HG03280 (cell line): ENCODE measurements around the gene TBC1D21.
"Not testable (repeated sequence)": the region's sequence is repeated elsewhere in the genome, so short reads cannot be mapped to it uniquely, and the experiment has no call there.

Experiments used
- ATAC-seq: cut with Tn5 transposase; IDR thresholded peaks from one replicate; pipeline ENCODE4 v1.9.1; 2021; ENCODE audit warnings: mild to moderate bottlenecking, moderate library complexity; ENCODE audit not compliant: unreplicated experiment

Gene TBC1D21

GRCh38 chr15:73927476-73928240 is 54.3 kb downstream of the TBC1D21 start:
- no peak for ATAC-seq

DNA sequence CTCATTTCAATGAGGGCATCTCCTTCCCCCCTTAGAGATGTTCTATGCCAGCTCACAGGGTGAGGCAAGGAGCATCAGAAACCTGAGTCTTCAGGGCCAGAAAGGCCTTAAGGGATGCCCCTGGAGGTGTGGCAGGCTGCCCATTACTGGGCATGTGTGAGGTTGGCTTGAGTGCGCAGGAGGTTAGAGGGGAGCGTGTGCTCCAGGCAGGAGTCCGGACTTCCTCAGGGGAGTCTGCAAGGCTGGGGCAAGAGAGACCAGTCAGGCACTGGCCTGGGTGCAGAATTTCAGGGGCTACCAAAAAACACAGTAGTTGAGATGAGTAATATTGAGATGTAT is 54.8 kb downstream of the TBC1D21 start:
- ATAC-seq: no peak

- no peak for ATAC-seq
Measured at GRCh38 chr15:73928971-73929627, 55.7 kb downstream of the TBC1D21 start.

- no peak for ATAC-seq
Measured at GRCh38 chr15:73930371-73930770, 57.0 kb downstream of the TBC1D21 start.

- no peak for ATAC-seq
Measured at GRCh38 chr15:73930790-73931281, 57.5 kb downstream of the TBC1D21 start.

GRCh38 chr15:73931441-73931840 is 58.1 kb downstream of the TBC1D21 start:
- ATAC-seq: no peak

GRCh38 chr15:73932381-73933191 is 59.2 kb downstream of the TBC1D21 start:
- ATAC-seq: no peak

DNA sequence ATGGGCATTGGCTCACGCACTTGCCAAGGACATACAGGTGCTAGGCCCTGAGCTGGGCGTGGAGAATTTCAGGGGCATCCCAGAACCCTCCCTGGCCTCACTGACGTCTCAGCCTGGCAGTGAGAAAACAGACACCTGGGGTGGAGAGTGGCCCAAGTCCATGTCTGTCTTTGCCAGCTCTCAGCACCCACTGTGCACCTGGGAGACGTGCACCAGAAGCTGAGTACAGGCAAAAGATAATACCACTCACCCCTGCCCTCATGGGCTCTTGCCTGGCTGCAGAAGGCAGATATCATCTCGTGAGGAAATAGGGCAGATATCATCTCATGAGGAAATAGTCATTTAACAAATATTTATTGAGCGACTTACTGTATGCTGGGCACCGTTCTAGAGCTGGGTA is 60.9 kb downstream of the TBC1D21 start:
- no peak for ATAC-seq

- ATAC-seq: no peak
Measured at GRCh38 chr15:73935547-73935946, 62.2 kb downstream of the TBC1D21 start.

DNA sequence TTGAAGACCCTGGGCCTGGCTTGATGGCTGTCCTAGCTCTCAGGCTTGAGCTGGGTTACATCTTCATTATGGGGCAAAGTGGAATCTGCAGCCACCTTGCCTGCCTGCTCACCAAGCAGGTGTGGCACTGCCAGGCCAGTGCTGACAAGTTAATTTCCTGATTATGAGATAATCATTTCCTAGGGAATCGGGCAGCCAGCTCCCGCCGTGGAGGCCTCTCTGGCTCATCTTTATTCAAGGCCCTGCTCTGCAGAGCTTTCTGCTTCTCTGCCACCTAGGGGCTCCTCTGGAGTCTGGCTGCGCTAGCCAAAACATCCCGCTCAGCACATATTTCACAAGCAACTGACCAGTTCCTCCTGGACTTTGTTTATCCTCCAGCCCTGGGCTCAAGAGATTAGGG is 62.8 kb downstream of the TBC1D21 start:
- no peak for ATAC-seq

GRCh38 chr15:73936588-73937290 is 63.4 kb downstream of the TBC1D21 start:
- ATAC-seq: no peak

DNA sequence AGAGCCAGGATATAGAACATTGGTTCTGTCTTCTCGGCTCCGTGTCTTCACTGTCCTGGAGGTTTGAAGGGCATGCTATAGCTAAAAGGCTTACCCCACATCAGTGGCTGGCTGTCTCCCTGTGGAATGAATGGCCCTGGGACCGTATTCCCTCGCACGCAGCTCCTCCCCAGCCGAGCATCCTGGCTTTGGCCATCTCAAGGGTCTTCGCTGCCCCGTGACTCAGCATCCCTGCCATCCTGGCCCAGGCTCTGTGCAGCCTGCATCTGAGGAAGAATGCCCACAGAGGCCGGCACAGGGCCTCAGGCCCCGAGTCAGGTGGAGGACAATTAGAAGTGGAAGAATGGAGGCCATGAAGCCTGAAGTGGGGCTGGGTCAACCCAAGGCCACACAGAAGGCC is 63.9 kb downstream of the TBC1D21 start:
- ATAC-seq: no peak

GRCh38 chr15:73937726-73938125 is 64.4 kb downstream of the TBC1D21 start:
- no peak for ATAC-seq

GRCh38 chr15:73938516-73938915 is 65.2 kb downstream of the TBC1D21 start:
- not testable (repeated sequence) for ATAC-seq
